OCI-LY3 (cell line): ENCODE results near the gene PGAP1.

ENCODE experiments used
- H2AFZ ChIP-seq: fragments of 200-600, 300-600 bp; shearing (Covaris generic); 2 replicates; pipeline ENCODE4 v1.6.0; 2014; ENCODE audit warnings: antibody characterized with exemption, low read depth, low read length
- H3K27ac ChIP-seq: fragments of 200-600, 300-600 bp; sonication (generic); 2 replicates; pipeline ENCODE4 v1.5.1; 2014; ENCODE audit warnings: mild to moderate bottlenecking, low read length, moderate library complexity, mixed read lengths
- H3K27me3 ChIP-seq: fragments of 200-600, 300-600 bp; sonication (generic); 2 replicates; pipeline ENCODE4 v1.6.1; 2014; ENCODE audit warnings: low read depth, low read length, mixed read lengths
- H3K36me3 ChIP-seq: fragments of 200-600, 300-600 bp; sonication (generic); replicated peaks from 2 replicates; pipeline ENCODE3; 2014; ENCODE audit warnings: low read depth, low read length, mixed read lengths
- H3K4me1 ChIP-seq: fragments of 300-600, 200-600 bp; sonication (generic); 2 replicates; pipeline ENCODE4 v1.6.1; 2014; ENCODE audit warnings: low read length, mixed read lengths
- H3K4me2 ChIP-seq: fragments of 200-600, 300-600 bp; sonication (generic); 2 replicates; pipeline ENCODE4 v1.6.1; 2014; ENCODE audit warnings: low read length, mixed read lengths
- H3K4me3 ChIP-seq: fragments of 300-600, 200-600 bp; sonication (generic); 2 replicates; pipeline ENCODE4 v1.5.1; 2014; ENCODE audit warnings: antibody characterized with exemption, mild to moderate bottlenecking, low read length, moderate library complexity
- H3K79me2 ChIP-seq: fragments of 300-600, 200-600 bp; shearing (Covaris generic); 2 replicates; pipeline ENCODE4 v1.6.1; 2014; ENCODE audit warnings: mild to moderate bottlenecking, low read length, mixed read lengths
- H3K9ac ChIP-seq: fragments of 300-600, 200-600 bp; shearing (Covaris generic); 2 replicates; pipeline ENCODE4 v1.6.0; 2014; ENCODE audit warnings: mild to moderate bottlenecking, low read length, moderate library complexity
- H3K9me3 ChIP-seq: fragments of 200-600, 300-600 bp; shearing (Covaris generic); 2 replicates; pipeline ENCODE4 v1.6.1; 2014; ENCODE audit warnings: low read length, mixed read lengths; ENCODE audit not compliant: insufficient read depth
- H4K20me1 ChIP-seq: fragments of 200-600, 300-600 bp; sonication (generic); 2 replicates; pipeline ENCODE4 v1.6.1; 2016; ENCODE audit warnings: low read length, mixed read lengths; ENCODE audit not compliant: insufficient read depth
- CTCF ChIP-seq: fragments of 200-600, 300-600 bp; sonication (generic); IDR thresholded peaks from 2 replicates; pipeline ENCODE4 v1.5.1; 2014; ENCODE audit warnings: antibody characterized with exemption, low read length, low read depth
- EZH2phosphoT487 ChIP-seq: fragments of 200-600 bp; shearing (Covaris generic); IDR thresholded peaks from 2 replicates; pipeline ENCODE4 v1.6.1; 2018; ENCODE audit warnings: antibody characterized with exemption, mixed run types, low read depth

Gene PGAP1

DNA sequence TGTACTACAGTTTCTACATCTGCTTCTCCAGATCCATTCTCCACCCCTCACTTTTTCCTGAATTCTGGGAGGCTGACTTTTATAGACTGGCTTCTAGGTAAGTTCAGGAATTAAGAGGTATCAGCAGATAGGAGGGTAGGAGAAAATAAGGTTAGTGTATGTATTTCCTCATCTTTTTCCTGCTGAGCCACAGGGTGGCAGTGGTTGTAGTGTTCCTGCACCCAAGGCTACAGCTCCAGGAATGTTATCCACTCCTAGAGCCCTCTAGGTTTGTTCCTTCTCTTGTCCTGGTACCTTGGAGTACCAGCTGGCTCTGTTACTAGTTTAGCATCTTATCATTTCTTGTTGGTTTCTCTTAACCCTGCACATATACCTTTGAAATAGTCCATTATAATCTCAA is 76.6 kb downstream of the PGAP1 start:
- peak; percentile 37 for TF ChIP-seq CTCF
- no peak for TF ChIP-seq EZH2phosphoT487
- Histone ChIP-seq H3K36me3 (no peaks in the 10 kb centered on the region), H3K27ac (no peak overlapping the region), H2AFZ (no peak overlapping the region), H3K9me3 (no peaks in the 10 kb centered on the region), H3K9ac (no peak overlapping the region), H3K4me1 (peaks cover 15% of the 10 kb centered on the region), H3K4me3 (no peak overlapping the region), H3K27me3 (no peaks in the 10 kb centered on the region), H3K79me2 (no peaks in the 10 kb centered on the region), H3K4me2 (no peak overlapping the region), H4K20me1 (no peaks in the 10 kb centered on the region)

GRCh38 chr2:196846295-196846694 is 80.2 kb downstream of the PGAP1 start:
- Histone ChIP-seq H4K20me1 (no peaks in the 10 kb centered on the region), H3K36me3 (no peaks in the 10 kb centered on the region)
- TF ChIP-seq CTCF, result no peak
- TF ChIP-seq EZH2phosphoT487, result no peak

DNA sequence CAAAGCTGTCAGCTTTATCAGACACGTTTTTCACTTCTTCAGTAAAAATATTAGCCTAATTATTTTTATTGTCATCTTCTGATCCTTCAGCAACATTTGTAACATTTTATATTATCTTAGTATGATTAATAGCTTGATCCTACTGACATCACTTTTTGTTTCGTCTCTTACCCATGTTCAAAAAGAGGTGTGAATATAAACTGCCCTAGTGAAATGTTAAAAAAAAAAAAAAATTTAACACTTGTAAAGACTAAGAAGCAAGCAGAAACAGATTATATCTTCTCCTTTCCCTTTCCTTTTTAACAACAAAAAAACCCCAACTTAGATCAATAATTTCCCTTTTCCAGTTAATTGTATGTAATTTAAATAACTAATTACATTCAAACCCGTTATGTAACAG is 81.1 kb downstream of the PGAP1 start:
- no peak overlapping the region for H3K4me3 ChIP-seq
- TF ChIP-seq CTCF (no peak), EZH2phosphoT487 (no peak)
- no peak overlapping the region for H3K4me2 ChIP-seq
- H4K20me1 ChIP-seq, result no peaks in the 10 kb centered on the region
- no peaks in the 10 kb centered on the region for H3K36me3 ChIP-seq
- H3K27ac ChIP-seq, result no peak overlapping the region
- peaks cover 6% of the 10 kb centered on the region for H3K4me1 ChIP-seq
- no peaks in the 10 kb centered on the region for H3K27me3 ChIP-seq
- no peak overlapping the region for H2AFZ ChIP-seq
- no peak overlapping the region for H3K9ac ChIP-seq
- no peaks in the 10 kb centered on the region for H3K79me2 ChIP-seq
- H3K9me3 ChIP-seq, result no peaks in the 10 kb centered on the region

More at GRCh38 chr2:196846295-196846694, 80.2 kb downstream of the PGAP1 start:
- Histone ChIP-seq H3K79me2 (no peaks in the 10 kb centered on the region), H3K4me2 (no peak overlapping the region), H3K4me1 (peaks cover 6% of the 10 kb centered on the region), H3K27me3 (no peaks in the 10 kb centered on the region), H2AFZ (no peak overlapping the region), H3K4me3 (no peak overlapping the region), H3K9ac (no peak overlapping the region), H3K27ac (no peak overlapping the region), H3K9me3 (no peaks in the 10 kb centered on the region)

DNA sequence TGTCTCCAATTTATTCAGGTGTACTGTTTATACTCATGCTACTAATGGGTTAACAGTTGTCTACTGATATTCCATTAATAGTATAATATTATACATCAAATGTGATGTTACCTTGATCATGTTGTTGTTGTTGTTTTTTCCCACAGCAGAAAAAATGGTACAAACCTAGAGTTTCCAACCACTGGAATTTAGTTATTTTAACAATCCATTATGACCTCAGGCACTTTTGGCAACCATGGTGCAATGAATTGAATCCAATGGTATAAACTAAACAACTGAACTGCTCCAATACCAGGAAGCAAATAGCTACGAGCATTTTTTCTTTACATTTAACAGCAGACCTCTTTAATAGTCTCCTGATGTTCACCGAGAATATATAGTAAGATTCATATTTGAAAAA is 86.3 kb downstream of the PGAP1 start:
- Histone ChIP-seq H3K9ac (no peak overlapping the region), H3K27ac (no peak overlapping the region), H3K4me1 (no peaks in the 10 kb centered on the region), H3K79me2 (no peaks in the 10 kb centered on the region), H3K4me3 (no peak overlapping the region), H4K20me1 (no peaks in the 10 kb centered on the region), H2AFZ (no peak overlapping the region), H3K4me2 (no peak overlapping the region), H3K9me3 (no peaks in the 10 kb centered on the region), H3K36me3 (no peaks in the 10 kb centered on the region), H3K27me3 (no peaks in the 10 kb centered on the region)
- no peak for TF ChIP-seq CTCF
- TF ChIP-seq EZH2phosphoT487, result no peak
